Neural cell (in vitro differentiated cells): ENCODE data around the gene ESR2. TPM values are rescaled to one million over a fixed set of nuclear protein-coding genes. Genes with fewer than 3 reads are reported as not detected.

Experiments used
- H2AFZ ChIP-seq: fragments of 200-600, 300-800 bp; sonication (generic), shearing (Covaris generic); 2 replicates; pipeline ENCODE4 v1.6.0; 2014; ENCODE audit warnings: low read depth, mild to moderate bottlenecking, antibody characterized with exemption, low read length, moderate library complexity
- H3F3A ChIP-seq: fragments of 200-600 bp; shearing (Covaris generic); 2 replicates; pipeline ENCODE4 v1.6.1; 2016; ENCODE audit warnings: mild to moderate bottlenecking, moderate library complexity, mixed read lengths, antibody characterized with exemption, low read length; ENCODE audit not compliant: insufficient read depth, poor library complexity, severe bottlenecking
- H3K27ac ChIP-seq: fragments of 200-600, 300-800 bp; sonication (generic), shearing (Covaris generic); 2 replicates; pipeline ENCODE4 v1.5.1; 2014; ENCODE audit warnings: mild to moderate bottlenecking, low read length, moderate library complexity
- H3K27me3 ChIP-seq: fragments of 300-800, 200-600 bp; sonication (generic), shearing (Covaris generic); 2 replicates; pipeline ENCODE4 v1.6.0; 2014; ENCODE audit warnings: mild to moderate bottlenecking, low read depth, low read length, moderate library complexity; ENCODE audit not compliant: insufficient read depth
- H3K36me3 ChIP-seq: fragments of 300-800, 200-600 bp; sonication (generic), shearing (Covaris generic); 2 replicates; pipeline ENCODE4 v1.5.1; 2014; ENCODE audit warnings: mild to moderate bottlenecking, antibody characterized with exemption, low read length, moderate library complexity; ENCODE audit not compliant: insufficient read depth
- H3K4me2 ChIP-seq: fragments of 300-800, 200-600 bp; sonication (generic), shearing (Covaris generic); 2 replicates; pipeline ENCODE4 v1.6.0; 2014; ENCODE audit warnings: mild to moderate bottlenecking, low read length
- H3K4me3 ChIP-seq: fragments of 300-800, 200-600 bp; sonication (generic), shearing (Covaris generic); 2 replicates; pipeline ENCODE4 v1.5.1; 2014; ENCODE audit warnings: mild to moderate bottlenecking, low read length, moderate library complexity
- H3K79me2 ChIP-seq: fragments of 200-600 bp; shearing (Covaris generic); replicated peaks from 2 replicates; pipeline ENCODE4 v1.6.0; 2014; ENCODE audit warnings: mild to moderate bottlenecking, low read length, moderate library complexity; ENCODE audit not compliant: insufficient read depth
- H3K9ac ChIP-seq: fragments of 300-800, 200-600 bp; sonication (generic), shearing (Covaris generic); 2 replicates; pipeline ENCODE4 v1.6.1; 2016; ENCODE audit warnings: mild to moderate bottlenecking, low read length, mixed read lengths
- H3K9me2 ChIP-seq: fragments of 200-600 bp; shearing (Covaris generic); 2 replicates; pipeline ENCODE4 v1.6.1; 2016; ENCODE audit warnings: mild to moderate bottlenecking, low read length, mixed read lengths; ENCODE audit not compliant: insufficient read depth
- H3K9me3 ChIP-seq: fragments of 200-600, 300-800 bp; sonication (generic), shearing (Covaris generic); 2 replicates; pipeline ENCODE4 v1.6.1; 2016; ENCODE audit warnings: mild to moderate bottlenecking, mixed run types, low read length, moderate library complexity, mixed read lengths
- H4K20me1 ChIP-seq: fragments of 200-600 bp; shearing (Covaris generic); 2 replicates; pipeline ENCODE4 v1.6.1; 2016; ENCODE audit warnings: mild to moderate bottlenecking, mixed run types; ENCODE audit not compliant: insufficient read depth
- EP300 ChIP-seq: fragments of 450-650 bp; conservative IDR thresholded peaks from 2 replicates; pipeline ENCODE4 v1.6.1; 2014; ENCODE audit warnings: antibody characterized with exemption, mild to moderate bottlenecking, moderate library complexity; ENCODE audit not compliant: poor library complexity, severe bottlenecking
- EZH2 ChIP-seq: fragments of 200-600, 300-800 bp; shearing (Covaris generic), sonication (generic); IDR thresholded peaks from 2 replicates; pipeline ENCODE4 v1.6.1; 2014; ENCODE audit warnings: antibody characterized with exemption, low read length, borderline replicate concordance, mild to moderate bottlenecking; ENCODE audit not compliant: insufficient read depth, poor library complexity, severe bottlenecking
- MXI1 ChIP-seq: fragments of 450-650 bp; conservative IDR thresholded peaks from 2 replicates; pipeline ENCODE4 v1.6.1; 2014; ENCODE audit warnings: antibody characterized with exemption, mild to moderate bottlenecking; ENCODE audit not compliant: poor library complexity, severe bottlenecking
- POLR2AphosphoS5 ChIP-seq: IDR thresholded peaks from 2 replicates; pipeline ENCODE4 v1.6.1; 2012
- RAD21 ChIP-seq: fragments of 450-650 bp; conservative IDR thresholded peaks from 2 replicates; pipeline ENCODE4 v1.6.1; 2014; ENCODE audit warnings: antibody characterized with exemption, mild to moderate bottlenecking, moderate library complexity
- SMC3 ChIP-seq: fragments of 450-650 bp; conservative IDR thresholded peaks from 2 replicates; pipeline ENCODE4 v1.6.1; 2014; ENCODE audit warnings: antibody characterized with exemption, mild to moderate bottlenecking, moderate library complexity; ENCODE audit not compliant: poor library complexity
- TAF1 ChIP-seq: IDR thresholded peaks from 2 replicates; pipeline ENCODE4 v1.6.1; 2012; ENCODE audit warnings: low read depth
- polyA plus RNA-seq: library from polyadenylated mRNA; depleted of rRNA; stranded (reverse); fragments of >200 nt; gene quantifications from 2 replicates; pipeline ENCODE4 v1.2.3, GENCODE V29; 2014
- TF ChIP-seq, protein P1 (sequence below): IDR thresholded peaks from 2 replicates; pipeline ENCODE4 v1.6.1; 2012; ENCODE audit warnings: borderline replicate concordance
- TF ChIP-seq, protein P2 (sequence below): fragments of 450-650 bp; IDR thresholded peaks from 2 replicates; pipeline ENCODE4 v1.5.1; 2014; ENCODE audit warnings: antibody characterized with exemption, mild to moderate bottlenecking, moderate library complexity; ENCODE audit not compliant: poor library complexity, severe bottlenecking

Gene ESR2
- polyA plus RNA-seq, 1 donor from 2014 or later: 0.35 TPM

DNA sequence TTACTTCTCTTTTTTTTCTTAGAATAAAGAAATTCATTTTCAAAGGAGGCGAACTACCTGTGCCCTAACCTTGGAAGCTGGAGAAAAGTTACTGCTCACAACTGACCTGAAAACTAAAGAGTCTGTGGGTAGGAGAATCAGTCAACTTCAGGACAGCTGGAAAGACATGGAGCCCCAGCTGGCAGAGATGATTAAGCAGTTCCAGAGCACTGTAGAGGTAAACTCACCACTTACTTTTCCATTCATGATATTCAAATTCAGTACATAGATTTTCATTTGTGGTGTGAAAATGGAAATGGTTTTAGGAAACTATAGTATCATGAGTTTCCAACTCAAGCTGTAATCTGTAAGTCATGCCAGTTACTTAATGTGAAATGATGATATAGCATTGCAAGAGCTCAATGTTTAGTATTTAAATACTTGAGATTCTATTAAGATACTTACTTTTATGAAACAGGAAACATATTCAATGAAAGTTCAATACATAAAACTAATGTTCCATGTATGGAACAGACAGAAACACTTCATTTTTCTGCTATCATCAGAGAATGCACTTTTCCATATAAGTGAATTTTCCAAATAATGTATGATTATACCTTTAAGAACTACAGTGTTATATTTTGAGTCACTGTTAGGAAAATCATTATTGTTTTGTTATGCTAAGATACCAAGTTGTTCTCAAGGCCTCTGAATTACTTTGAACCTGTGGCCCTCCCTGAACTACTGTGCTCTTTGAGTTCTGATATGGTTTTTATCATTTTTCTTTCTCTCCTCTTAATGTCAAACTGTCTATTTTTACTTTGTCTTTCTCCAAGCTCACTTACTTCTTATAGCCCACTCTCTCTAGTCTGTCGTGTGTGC, 119.0 kb downstream of the ESR2 start:
- Histone ChIP-seq H3K9me2 (no peaks in the 10 kb centered on the region), H3K79me2 (no peaks in the 10 kb centered on the region), H3F3A (no peaks in the 10 kb centered on the region), H3K9ac (no peak overlapping the region), H3K36me3 (peaks cover 5% of the 10 kb centered on the region), H3K27me3 (no peaks in the 10 kb centered on the region), H4K20me1 (no peaks in the 10 kb centered on the region), H2AFZ (no peak overlapping the region), H3K27ac (no peak overlapping the region), H3K9me3 (no peaks in the 10 kb centered on the region), H3K4me3 (no peak overlapping the region), H3K4me2 (no peak overlapping the region)
- TF ChIP-seq MXI1: no peak
- no peak for TF ChIP-seq SMC3

DNA sequence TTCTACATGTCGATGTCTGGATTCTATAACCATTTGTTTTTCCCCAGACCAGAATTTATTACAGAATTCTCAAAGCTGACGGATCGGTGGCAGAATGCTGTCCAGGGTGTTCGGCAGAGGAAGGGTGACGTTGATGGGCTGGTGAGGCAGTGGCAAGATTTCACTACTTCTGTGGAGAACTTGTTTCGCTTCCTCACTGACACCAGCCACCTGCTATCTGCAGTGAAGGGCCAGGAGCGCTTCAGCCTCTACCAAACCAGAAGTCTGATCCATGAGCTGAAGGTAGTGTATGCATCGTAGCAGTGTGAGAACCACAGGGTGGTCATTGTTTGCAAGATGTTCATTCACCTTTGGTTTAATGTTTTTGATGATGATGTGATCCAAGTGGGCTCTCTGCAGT, 124.0 kb downstream of the ESR2 start:
- no peak overlapping the region for H2AFZ ChIP-seq
- TF ChIP-seq, protein P1, sequence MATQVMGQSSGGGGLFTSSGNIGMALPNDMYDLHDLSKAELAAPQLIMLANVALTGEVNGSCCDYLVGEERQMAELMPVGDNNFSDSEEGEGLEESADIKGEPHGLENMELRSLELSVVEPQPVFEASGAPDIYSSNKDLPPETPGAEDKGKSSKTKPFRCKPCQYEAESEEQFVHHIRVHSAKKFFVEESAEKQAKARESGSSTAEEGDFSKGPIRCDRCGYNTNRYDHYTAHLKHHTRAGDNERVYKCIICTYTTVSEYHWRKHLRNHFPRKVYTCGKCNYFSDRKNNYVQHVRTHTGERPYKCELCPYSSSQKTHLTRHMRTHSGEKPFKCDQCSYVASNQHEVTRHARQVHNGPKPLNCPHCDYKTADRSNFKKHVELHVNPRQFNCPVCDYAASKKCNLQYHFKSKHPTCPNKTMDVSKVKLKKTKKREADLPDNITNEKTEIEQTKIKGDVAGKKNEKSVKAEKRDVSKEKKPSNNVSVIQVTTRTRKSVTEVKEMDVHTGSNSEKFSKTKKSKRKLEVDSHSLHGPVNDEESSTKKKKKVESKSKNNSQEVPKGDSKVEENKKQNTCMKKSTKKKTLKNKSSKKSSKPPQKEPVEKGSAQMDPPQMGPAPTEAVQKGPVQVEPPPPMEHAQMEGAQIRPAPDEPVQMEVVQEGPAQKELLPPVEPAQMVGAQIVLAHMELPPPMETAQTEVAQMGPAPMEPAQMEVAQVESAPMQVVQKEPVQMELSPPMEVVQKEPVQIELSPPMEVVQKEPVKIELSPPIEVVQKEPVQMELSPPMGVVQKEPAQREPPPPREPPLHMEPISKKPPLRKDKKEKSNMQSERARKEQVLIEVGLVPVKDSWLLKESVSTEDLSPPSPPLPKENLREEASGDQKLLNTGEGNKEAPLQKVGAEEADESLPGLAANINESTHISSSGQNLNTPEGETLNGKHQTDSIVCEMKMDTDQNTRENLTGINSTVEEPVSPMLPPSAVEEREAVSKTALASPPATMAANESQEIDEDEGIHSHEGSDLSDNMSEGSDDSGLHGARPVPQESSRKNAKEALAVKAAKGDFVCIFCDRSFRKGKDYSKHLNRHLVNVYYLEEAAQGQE: no peak
- TF ChIP-seq, protein P2, sequence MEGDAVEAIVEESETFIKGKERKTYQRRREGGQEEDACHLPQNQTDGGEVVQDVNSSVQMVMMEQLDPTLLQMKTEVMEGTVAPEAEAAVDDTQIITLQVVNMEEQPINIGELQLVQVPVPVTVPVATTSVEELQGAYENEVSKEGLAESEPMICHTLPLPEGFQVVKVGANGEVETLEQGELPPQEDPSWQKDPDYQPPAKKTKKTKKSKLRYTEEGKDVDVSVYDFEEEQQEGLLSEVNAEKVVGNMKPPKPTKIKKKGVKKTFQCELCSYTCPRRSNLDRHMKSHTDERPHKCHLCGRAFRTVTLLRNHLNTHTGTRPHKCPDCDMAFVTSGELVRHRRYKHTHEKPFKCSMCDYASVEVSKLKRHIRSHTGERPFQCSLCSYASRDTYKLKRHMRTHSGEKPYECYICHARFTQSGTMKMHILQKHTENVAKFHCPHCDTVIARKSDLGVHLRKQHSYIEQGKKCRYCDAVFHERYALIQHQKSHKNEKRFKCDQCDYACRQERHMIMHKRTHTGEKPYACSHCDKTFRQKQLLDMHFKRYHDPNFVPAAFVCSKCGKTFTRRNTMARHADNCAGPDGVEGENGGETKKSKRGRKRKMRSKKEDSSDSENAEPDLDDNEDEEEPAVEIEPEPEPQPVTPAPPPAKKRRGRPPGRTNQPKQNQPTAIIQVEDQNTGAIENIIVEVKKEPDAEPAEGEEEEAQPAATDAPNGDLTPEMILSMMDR: no peak
- TF ChIP-seq POLR2AphosphoS5 (no peak), EZH2 (no peak), MXI1 (no peak), TAF1 (no peak), SMC3 (no peak), RAD21 (no peak), EP300 (no peak)

More for the DNA sequence above, 124.0 kb downstream of the ESR2 start:
- no peaks in the 10 kb centered on the region for H3K9me2 ChIP-seq
- no peaks in the 10 kb centered on the region for H4K20me1 ChIP-seq
- no peak overlapping the region for H3K9ac ChIP-seq
- H3K4me3 ChIP-seq: no peak overlapping the region
- no peak overlapping the region for H3K27ac ChIP-seq
- no peaks in the 10 kb centered on the region for H3K27me3 ChIP-seq
- H3F3A ChIP-seq: no peaks in the 10 kb centered on the region
- H3K9me3 ChIP-seq: no peaks in the 10 kb centered on the region
- no peaks in the 10 kb centered on the region for H3K79me2 ChIP-seq
- H3K36me3 ChIP-seq: no peaks in the 10 kb centered on the region
- H3K4me2 ChIP-seq: no peak overlapping the region
